Suppressor macrophage treated with lipopolysaccharide for 1 hour (primary cell): ENCODE data around the gene FAM118B.

Source experiments
- DNase-seq, 3 donors: peaks; one replicate each; pipeline ENCODE4 v3.0.0-alpha.2; 2020 to 2022

FAM118B gene

DNA sequence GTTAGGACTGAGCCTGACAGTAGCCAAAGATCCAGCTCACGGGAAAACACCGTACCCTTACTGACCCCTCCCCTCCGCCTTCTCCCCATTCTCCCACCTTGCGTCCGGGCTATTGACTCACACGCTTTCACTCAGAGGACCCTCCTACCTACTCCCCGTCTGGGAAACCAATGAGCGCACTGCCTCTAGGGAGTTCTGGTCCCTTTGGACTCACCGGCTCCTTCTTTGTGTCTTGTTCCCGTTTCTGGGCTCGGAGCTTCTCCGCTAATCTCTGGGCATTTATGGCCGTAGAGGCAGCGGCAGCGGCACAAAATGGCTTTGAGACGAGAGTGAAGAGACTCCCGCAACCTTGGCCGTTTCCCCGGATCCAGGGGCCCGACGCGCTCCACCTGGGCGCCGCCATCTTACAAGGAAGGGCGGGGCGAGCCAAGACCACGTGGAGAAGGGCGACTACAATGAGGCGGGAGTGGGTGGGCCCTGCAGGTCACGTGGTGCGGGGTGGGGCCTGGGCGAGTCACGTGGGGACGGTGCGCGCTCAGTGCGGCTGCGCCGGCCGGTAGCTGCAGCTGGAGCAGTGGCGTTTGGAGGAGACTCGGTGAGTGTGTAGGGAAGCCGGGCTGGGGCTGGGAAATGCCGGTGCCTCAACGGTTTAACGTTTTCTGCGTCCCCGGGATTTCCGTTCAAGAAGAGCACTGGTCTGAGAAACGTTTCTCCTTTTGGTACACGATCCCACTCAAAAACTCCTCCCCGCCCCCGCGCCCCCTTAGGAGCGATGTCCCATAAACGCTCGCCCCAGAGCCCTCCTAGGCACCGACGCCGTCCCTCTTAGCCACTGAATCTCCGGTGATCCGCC, at the start of gene FAM118B, which contains the start of gene RPUSD4:
TSS of gene FAM118B (plus strand) at position 547 of the 853 bp plus-strand sequence. CDS start 23,220 bp downstream, outside the sequence.
TSS of gene RPUSD4 (minus strand) at position 415 of the 853 bp plus-strand sequence. CDS start at position 403, 12 bp downstream.
- peak; percentile 98 to 99 (median 99) for DNase-seq

DNA sequence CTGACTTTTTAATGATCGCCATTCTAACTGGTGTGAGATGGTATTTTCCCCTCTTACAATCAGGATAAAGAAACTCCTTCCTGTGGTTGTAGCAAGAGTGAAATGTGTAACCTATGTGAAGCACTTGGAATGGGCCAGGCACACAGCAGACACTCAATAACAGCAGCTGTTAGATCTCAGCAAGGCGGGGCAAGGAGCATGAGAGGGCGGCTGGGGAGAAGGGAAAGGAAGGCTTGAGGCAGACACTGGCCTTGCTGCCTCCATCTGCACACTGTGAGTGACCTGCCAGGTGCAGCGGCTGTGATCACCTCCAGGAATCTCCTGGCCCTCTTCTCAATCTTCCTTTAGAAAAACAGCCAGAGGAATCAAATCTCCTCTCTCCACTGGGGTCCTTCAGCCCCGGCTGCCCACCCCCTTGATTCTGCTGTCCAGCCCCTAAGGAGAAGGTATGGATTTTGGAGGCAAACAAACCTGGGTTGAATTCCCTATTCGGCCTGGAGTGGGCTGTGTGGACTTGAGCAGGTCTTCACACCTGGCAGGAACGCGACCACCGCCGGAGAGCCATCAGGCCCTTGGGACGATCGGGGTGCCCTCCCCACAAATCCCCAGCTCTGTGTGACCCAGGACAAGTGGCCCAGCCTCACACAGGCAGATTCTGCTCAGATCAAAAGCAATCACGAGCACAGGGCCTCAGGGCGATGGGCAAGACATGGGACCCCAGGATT, 49.1 kb upstream of the FAM118B start:
- no peak for DNase-seq

GRCh38 chr11:126163074-126163700, 48.4 kb upstream of the FAM118B start:
- DNase-seq = no peak

DNA sequence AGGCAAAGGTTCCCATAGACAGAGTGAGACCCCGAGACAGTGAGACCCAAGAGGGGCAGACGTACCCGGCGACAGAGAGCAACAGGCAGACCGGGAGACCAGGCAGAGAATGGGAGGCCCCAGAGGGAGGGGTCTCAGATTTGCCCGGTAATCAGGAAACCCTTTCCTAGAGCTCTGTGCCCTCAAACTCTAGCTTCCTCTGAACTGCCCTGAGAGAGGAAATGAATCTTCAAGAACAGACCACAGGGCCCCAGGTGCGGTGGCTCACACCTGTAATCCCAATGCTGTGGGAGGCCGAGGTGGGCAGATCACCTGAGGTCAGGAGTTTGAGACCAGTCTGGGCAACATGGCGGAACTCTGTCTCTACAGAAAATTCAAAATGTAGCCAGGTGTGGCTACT, 47.8 kb upstream of the FAM118B start:
- DNase-seq = no peak

DNA sequence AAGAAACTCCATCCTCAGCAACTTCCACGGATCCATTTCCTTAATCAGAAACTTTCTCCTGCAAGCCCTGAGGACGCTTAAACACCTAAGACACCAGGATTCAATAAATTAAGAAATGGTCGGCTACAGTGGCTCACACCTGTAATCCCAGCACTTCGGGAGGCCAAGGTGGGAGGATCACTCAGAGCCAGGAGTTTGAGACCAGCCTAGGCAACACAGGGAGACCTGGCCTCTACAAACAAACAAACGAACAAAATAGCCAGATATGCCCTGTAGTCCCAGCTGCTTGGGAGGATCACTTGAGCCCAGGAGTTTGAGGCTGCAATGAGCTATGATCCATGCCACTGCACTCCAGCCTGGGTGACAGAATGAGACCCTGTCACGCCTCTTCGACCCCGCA, 46.8 kb upstream of the FAM118B start:
- no peak for DNase-seq

- DNase-seq = no peak
Measured at GRCh38 chr11:126165311-126165720, 46.3 kb upstream of the FAM118B start.

DNA sequence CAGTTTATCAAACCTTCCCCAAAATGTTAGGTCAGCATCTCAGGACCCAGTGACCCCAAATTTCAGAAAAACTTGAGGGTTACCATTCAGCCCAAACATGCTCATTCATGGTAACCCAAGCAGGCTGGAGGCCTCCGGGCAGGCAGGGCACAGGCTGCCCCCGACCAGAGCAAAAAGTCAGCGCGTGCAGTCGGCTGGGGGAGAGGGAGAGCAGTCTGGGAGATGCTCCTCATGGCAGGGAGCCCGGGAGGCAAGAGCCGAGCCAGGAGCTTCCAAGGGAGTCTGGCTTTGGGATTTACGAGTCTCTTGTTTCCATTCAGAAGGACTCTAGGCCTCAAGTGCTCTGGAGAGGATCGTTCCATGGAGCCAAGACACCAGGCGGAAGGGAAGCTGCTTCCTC, 45.8 kb upstream of the FAM118B start:
- DNase-seq = no peak

DNA sequence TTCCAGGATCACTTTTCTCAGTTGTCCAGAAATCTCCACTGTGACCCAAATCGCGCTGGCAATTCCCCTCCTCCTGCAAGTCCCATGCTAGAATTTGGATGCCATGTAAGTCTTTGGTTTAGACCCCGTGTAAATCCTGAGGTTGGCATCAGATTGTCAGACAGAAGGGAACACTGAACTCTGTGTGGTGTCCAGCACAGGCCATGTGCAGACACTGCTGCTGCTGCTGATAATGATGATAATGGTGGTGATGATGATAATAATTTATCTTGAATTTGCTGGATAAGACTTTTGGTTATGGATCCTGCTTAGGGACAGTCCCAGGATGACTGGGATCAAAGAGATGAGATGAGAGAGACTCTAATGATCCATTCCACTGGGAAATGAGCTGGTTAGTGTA, 45.2 kb upstream of the FAM118B start:
- no peak for DNase-seq

GRCh38 chr11:126167488-126167887, 44.1 kb upstream of the FAM118B start:
- no peak for DNase-seq

GRCh38 chr11:126169291-126169690, 42.3 kb upstream of the FAM118B start:
- DNase-seq = no peak

- peak; percentile 66 to 71 (median 68) for DNase-seq
Measured at GRCh38 chr11:126172596-126173038, 39.0 kb upstream of the FAM118B start.

DNA sequence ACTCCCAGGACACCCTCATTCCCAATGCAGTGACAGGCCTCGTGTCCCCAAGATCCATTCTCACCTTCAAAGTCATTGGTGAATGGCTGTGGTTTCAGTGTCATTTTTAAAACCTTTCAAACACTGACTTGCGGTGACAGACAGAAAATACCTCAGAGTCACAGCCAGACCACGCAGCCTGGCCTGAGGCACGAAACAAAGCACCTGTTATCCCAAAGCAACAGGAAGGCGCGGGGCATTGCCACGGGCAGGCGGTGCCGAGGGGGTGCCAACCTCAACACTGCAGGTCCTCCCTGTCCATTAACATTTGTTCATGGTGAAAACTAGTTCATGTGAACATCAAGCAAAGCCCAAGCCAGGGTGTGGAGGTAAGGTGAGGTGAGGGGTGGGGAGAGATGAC, 38.3 kb upstream of the FAM118B start:
- no peak for DNase-seq

DNA sequence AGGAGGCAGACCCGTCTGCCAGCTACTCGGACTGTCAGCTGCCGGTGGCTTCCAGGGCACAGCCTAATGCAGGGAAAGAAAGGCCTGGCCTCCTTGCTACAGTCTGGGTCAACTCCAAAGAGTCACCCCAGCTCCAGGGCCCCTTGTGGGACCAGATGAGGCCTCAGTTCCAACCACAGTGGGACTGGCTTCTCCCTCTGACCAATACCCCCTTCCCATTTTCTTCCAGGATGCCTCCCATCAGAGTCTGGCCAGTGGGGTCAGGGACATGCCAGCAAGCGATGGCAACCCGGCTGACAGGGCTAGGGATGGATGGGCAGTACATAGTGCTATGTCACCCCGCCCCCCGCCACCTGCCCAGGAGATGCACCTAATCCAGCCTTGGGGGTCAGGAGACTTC, 36.8 kb upstream of the FAM118B start:
- DNase-seq = no peak

- peak; percentile 8 to 28 (median 27) for DNase-seq
Measured at GRCh38 chr11:126175393-126175792, 36.2 kb upstream of the FAM118B start.

DNA sequence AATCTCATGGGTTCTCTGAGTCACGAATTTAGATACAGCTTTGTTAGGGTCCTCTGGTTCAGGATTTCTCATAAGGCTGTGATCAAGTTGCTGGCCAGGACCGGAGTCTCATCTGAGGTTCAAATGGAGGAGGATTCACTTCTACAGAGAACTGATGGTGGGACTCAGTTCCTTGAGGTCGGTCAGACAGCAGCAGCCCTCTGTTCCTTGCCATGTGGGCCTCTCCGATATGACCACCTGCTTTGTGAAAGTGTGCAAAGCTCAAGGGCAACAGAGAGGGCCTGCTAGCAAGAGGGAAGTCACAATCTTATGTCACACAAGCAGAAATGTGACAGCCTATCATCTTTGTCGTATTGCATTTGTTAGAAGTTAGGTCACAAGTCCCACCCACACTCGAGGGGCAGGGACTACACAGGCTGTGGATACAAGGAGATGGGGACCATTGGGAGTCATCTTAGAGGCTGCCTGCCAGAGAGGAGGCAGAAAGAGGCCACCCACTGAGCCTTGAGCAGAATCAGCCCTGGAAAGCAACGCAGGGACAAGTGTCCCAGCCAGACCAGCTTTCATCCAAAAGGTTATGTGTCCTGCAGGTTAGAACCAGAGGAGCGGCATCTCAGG, 34.6 kb upstream of the FAM118B start:
- DNase-seq = no peak

DNA sequence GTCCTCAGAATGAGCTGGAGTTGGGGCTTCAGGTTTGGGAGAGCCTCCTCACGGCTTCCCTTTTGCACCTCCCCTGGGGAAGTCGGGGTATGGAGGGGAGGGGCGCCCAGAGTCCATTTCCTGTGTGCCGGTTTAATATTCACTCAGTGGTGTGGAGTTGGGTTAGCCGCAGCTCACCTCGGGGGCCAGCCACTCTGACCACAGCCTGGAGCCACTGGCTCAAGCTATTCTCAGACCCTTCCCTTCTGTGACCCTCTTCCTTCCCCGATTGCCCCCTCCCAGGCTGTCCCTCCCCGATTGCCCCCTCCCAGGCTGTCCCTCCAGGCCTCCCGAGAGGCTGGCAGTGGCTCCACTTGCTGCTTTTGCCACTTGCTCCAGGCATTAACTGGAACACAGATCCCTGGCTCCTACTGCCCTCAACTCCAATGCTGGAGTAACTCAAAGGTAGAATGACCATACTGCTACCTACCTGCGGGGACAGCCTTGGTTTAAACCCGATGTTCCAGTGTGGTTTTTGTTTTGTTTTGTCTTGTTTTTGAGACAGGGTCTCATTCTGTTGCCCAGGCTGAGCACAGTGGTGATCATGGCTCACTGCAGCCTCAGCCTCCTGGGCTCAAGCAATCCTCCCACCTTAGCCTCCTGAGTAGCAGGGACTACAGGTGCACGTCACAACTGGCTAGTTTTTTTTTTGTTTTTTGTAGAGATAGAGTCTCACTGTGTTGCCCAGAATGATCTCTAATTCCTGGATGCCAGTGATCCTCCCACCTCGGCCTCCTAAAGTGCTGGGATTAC, 29.4 kb upstream of the FAM118B start:
- DNase-seq = no peak

GRCh38 chr11:126182787-126183445, 28.7 kb upstream of the FAM118B start:
- DNase-seq = no peak

GRCh38 chr11:126185259-126186024, 26.1 kb upstream of the FAM118B start:
- DNase-seq = no peak

GRCh38 chr11:126186025-126186698, 25.4 kb upstream of the FAM118B start:
- no peak for DNase-seq
